ENCODE results near the gene C1orf146.
"Not testable (repeated sequence)": the region's sequence is repeated elsewhere in the genome, so short reads cannot be mapped to it uniquely, and the experiment has no call there.

C1orf146 gene

DNA sequence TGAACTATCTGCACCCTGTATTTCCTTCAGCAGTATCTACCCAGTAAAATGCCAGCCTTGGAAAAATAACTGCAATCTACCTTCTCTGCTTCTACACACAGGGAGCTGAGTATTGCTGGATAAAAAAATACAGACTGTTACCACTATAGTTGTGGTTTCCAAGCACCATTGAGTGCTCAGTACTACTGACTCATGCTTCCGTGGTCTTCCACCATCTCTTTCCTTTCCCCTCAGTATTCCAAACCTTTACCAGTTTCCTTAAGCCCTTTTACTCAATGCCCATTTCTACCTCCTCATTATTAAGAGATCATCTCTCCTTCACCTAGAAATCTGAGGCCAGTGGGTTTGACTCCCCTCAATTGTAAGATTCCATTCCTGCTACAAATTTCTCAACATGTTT is 57.2 kb downstream of the C1orf146 start:
- no peak for DNase-seq (ENCODE audit: low spot score)

DNA sequence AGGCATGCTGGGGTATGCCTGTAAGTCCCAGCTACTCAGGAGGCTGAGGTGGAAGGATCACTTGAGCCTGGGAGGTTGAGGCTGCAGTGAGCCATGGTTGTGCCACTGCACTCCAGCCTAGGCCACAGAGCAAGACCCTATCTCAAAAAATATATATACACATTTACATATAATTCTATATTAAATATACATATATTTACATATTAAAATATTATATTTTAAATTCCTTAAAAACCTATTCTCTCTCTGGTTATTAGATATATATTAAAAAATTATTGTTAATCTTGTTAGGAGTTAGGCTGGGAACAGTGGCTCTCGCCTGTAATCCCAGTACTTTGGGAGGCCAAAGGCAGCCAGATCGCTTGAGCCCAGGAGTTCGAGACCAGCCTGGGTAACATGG is 58.4 kb downstream of the C1orf146 start:
- no peak for DNase-seq (ENCODE audit: low spot score)

DNA sequence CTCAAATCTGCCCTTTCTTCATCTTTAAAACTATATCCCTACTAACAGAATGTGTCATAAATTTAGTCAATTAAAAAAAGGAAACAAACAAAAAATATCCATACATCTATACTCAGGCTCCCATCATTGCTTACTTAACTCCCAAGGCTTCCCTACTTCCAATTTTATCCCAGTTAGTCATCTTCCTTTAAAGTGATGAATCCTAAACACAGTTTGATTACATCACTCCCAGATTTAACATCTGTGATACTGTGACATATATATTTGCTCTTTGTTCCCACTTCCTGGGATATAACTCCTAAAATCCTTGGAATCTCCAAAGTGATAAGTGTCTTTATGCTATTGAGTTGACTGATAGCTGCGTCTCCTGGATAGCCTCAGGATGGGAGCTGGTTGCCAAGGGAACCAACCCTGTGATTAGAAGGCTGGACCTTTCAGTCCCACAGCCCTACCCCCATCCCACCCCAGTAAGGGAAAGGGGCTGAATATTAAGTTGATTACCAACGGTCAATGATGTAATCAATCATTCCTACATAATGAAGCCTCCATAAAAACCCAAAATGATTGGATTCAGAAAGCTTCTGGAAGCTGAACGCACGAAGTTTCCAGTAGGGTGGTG is 59.5 kb downstream of the C1orf146 start:
- no peak for DNase-seq (ENCODE audit: low spot score)

- not testable (repeated sequence) for DNase-seq (ENCODE audit: low spot score)
Observed at GRCh38 chr1:92279781-92280180, 62.1 kb downstream of the C1orf146 start.

- not testable (repeated sequence) for DNase-seq (ENCODE audit: low spot score)
Observed at GRCh38 chr1:92281411-92281810, 63.7 kb downstream of the C1orf146 start.

GRCh38 chr1:92291372-92291999 is 73.8 kb downstream of the C1orf146 start:
- peak; percentile 30 for DNase-seq (ENCODE audit: low spot score)
